Fibroblast of skin of left biceps (primary cell): ENCODE measurements around the gene BMP10.

Experiments used
- DNase-seq, 2 experiments: peaks; one replicate each; pipeline ENCODE4 v3.0.0-alpha.2; 2013; ENCODE audit warnings: low read depth in 2 of 2

BMP10 gene

GRCh38 chr2:68850524-68850923 lies 20.7 kb downstream of the BMP10 start:
- no peak for DNase-seq

- no peak for DNase-seq
Measured at GRCh38 chr2:68849579-68850030, 21.6 kb downstream of the BMP10 start.

GRCh38 chr2:68847751-68848150 lies 23.4 kb downstream of the BMP10 start:
- no peak for DNase-seq

- DNase-seq = no peak
Measured at GRCh38 chr2:68846091-68846490, 25.1 kb downstream of the BMP10 start.

- DNase-seq = no peak
Measured at GRCh38 chr2:68845043-68845442, 26.2 kb downstream of the BMP10 start.

GRCh38 chr2:68839260-68839833 lies 31.9 kb downstream of the BMP10 start:
- DNase-seq = no peak

GRCh38 chr2:68838641-68839040 lies 32.6 kb downstream of the BMP10 start:
- DNase-seq = no peak

- no peak for DNase-seq
Measured at GRCh38 chr2:68837861-68838341, 33.3 kb downstream of the BMP10 start.

GRCh38 chr2:68837164-68837860 lies 33.9 kb downstream of the BMP10 start:
- DNase-seq = no peak

- no peak for DNase-seq
Measured at GRCh38 chr2:68835621-68836020, 35.6 kb downstream of the BMP10 start.

- no peak for DNase-seq
Measured at GRCh38 chr2:68834737-68835376, 36.3 kb downstream of the BMP10 start.

- no peak for DNase-seq
Measured at GRCh38 chr2:68833162-68833561, 38.0 kb downstream of the BMP10 start.

- no peak for DNase-seq
Measured at GRCh38 chr2:68832233-68832869, 38.8 kb downstream of the BMP10 start.

- DNase-seq = no peak
Measured at GRCh38 chr2:68831686-68832232, 39.4 kb downstream of the BMP10 start.

GRCh38 chr2:68829749-68830148 lies 41.4 kb downstream of the BMP10 start:
- DNase-seq = no peak

- DNase-seq = peak; percentile 81 to 84
Measured at GRCh38 chr2:68828887-68829708, 42.1 kb downstream of the BMP10 start.

GRCh38 chr2:68827666-68828065 lies 43.5 kb downstream of the BMP10 start:
- DNase-seq = no peak

- no peak for DNase-seq
Measured at GRCh38 chr2:68825866-68826265, 45.3 kb downstream of the BMP10 start.

GRCh38 chr2:68824831-68825230 lies 46.4 kb downstream of the BMP10 start:
- peak; percentile 19 to 21 for DNase-seq

- no peak for DNase-seq
Measured at GRCh38 chr2:68822207-68822872, 48.9 kb downstream of the BMP10 start.

- DNase-seq = no peak
Measured at GRCh38 chr2:68819556-68819955, 51.6 kb downstream of the BMP10 start.
